Jurkat, Clone E6-1 (cell line): Measurements from ENCODE around the gene CACHD1. TPM values are rescaled to one million over a fixed set of nuclear protein-coding genes. Genes with fewer than 3 reads are reported as not detected.

Experiments used
- DNase-seq: peaks from one replicate; pipeline ENCODE4 v3.0.0-alpha.2; 2011; ENCODE audit warnings: low read depth, low spot score
- H3K4me3 ChIP-seq: 2 replicates; pipeline ENCODE4 v1.5.1; 2011; ENCODE audit warnings: mild to moderate bottlenecking, low read length, control low read depth, moderate library complexity
- polyA plus RNA-seq: library from polyadenylated mRNA; unstranded; fragments of >200 nt; gene quantifications from one replicate; pipeline ENCODE4 v1.2.1, GENCODE V29; 2012; ENCODE audit warnings: missing spikeins; ENCODE audit not compliant: insufficient read length, insufficient read depth

Gene CACHD1
- polyA plus RNA-seq = 2.8 TPM

- H3K4me3 ChIP-seq = peak within 1 kb of the TSS; percentile 48
- DNase-seq = peak; percentile 62
Observed at GRCh38 chr1:64469977-64470664, at the start of gene CACHD1. Gene CACHD1 (plus strand): TSS chr1:64470129. CDS start chr1:64470745, 616 bp downstream.

GRCh38 chr1:64421377-64421776 is 48.6 kb upstream of the CACHD1 start:
- no peak overlapping the region for H3K4me3 ChIP-seq
- DNase-seq = no peak

GRCh38 chr1:64423526-64423925 is 46.4 kb upstream of the CACHD1 start:
- no peak overlapping the region for H3K4me3 ChIP-seq
- DNase-seq = no peak

- no peak for DNase-seq
- no peak overlapping the region for H3K4me3 ChIP-seq
Observed at GRCh38 chr1:64424412-64424811, 45.5 kb upstream of the CACHD1 start.

- DNase-seq = no peak
- no peak overlapping the region for H3K4me3 ChIP-seq
Observed at GRCh38 chr1:64425521-64425920, 44.4 kb upstream of the CACHD1 start.

GRCh38 chr1:64426681-64427080 is 43.2 kb upstream of the CACHD1 start:
- DNase-seq = no peak
- no peak overlapping the region for H3K4me3 ChIP-seq

GRCh38 chr1:64427879-64428278 is 42.0 kb upstream of the CACHD1 start:
- DNase-seq = no peak
- no peak overlapping the region for H3K4me3 ChIP-seq

- DNase-seq = no peak
- H3K4me3 ChIP-seq = no peak overlapping the region
Observed at GRCh38 chr1:64433308-64433707, 36.6 kb upstream of the CACHD1 start.

- H3K4me3 ChIP-seq = no peak overlapping the region
Observed at GRCh38 chr1:64433747-64434146, 36.2 kb upstream of the CACHD1 start.

GRCh38 chr1:64435000-64435399 is 34.9 kb upstream of the CACHD1 start:
- H3K4me3 ChIP-seq = no peak overlapping the region
- no peak for DNase-seq

More at GRCh38 chr1:64433747-64434146, 36.2 kb upstream of the CACHD1 start:
- DNase-seq = no peak

- H3K4me3 ChIP-seq = no peak overlapping the region
- no peak for DNase-seq
Observed at GRCh38 chr1:64437453-64437852, 32.5 kb upstream of the CACHD1 start.

GRCh38 chr1:64440183-64440826 is 29.6 kb upstream of the CACHD1 start:
- DNase-seq = no peak

GRCh38 chr1:64451440-64451839 is 18.5 kb upstream of the CACHD1 start:
- no peak for DNase-seq
- H3K4me3 ChIP-seq = no peak overlapping the region

More at GRCh38 chr1:64440183-64440826, 29.6 kb upstream of the CACHD1 start:
- H3K4me3 ChIP-seq = no peak overlapping the region

- H3K4me3 ChIP-seq = no peak overlapping the region
- no peak for DNase-seq
Observed at GRCh38 chr1:64453688-64454087, 16.2 kb upstream of the CACHD1 start.

GRCh38 chr1:64458915-64459314 is 11.0 kb upstream of the CACHD1 start:
- no peak for DNase-seq
- no peak overlapping the region for H3K4me3 ChIP-seq

GRCh38 chr1:64459743-64460142 is 10.2 kb upstream of the CACHD1 start:
- no peak for DNase-seq
- no peak overlapping the region for H3K4me3 ChIP-seq

GRCh38 chr1:64466033-64466432 is 3.9 kb upstream of the CACHD1 start:
- no peak for DNase-seq
- H3K4me3 ChIP-seq = no peak overlapping the region

GRCh38 chr1:64469116-64469976 is 583 bp upstream of the CACHD1 start:
- no peak for DNase-seq
- peak overlapping the region; percentile 48 for H3K4me3 ChIP-seq

- peak overlapping the region; percentile 48 for H3K4me3 ChIP-seq
- no peak for DNase-seq
Observed at GRCh38 chr1:64470665-64471217, 812 bp downstream of the CACHD1 start.
